OCI-M1 (cell line): Measurements from ENCODE around the gene UNC5A.

Experiments used
- DNase-seq: peaks from one replicate; lab custom pipeline; 2025; lab: John Stamatoyannopoulos, UW

Gene UNC5A

GRCh38 chr5:176781638-176782570, 28.5 kb upstream of the UNC5A start:
- no peak for DNase-seq

GRCh38 chr5:176784218-176785165, 25.9 kb upstream of the UNC5A start:
- DNase-seq = no peak

- DNase-seq = no peak
Measured at GRCh38 chr5:176785184-176786145, 24.9 kb upstream of the UNC5A start.

- DNase-seq = no peak
Measured at GRCh38 chr5:176787676-176788075, 22.7 kb upstream of the UNC5A start.

- no peak for DNase-seq
Measured at GRCh38 chr5:176788091-176788490, 22.3 kb upstream of the UNC5A start.

- DNase-seq = peak; percentile 6
Measured at GRCh38 chr5:176788941-176789872, 21.2 kb upstream of the UNC5A start.

GRCh38 chr5:176789873-176790615, 20.3 kb upstream of the UNC5A start:
- DNase-seq = no peak

- DNase-seq = no peak
Measured at GRCh38 chr5:176790941-176791340, 19.4 kb upstream of the UNC5A start.

GRCh38 chr5:176792655-176793342, 17.6 kb upstream of the UNC5A start:
- no peak for DNase-seq

- DNase-seq = no peak
Measured at GRCh38 chr5:176793343-176793699, 17.0 kb upstream of the UNC5A start.

GRCh38 chr5:176793736-176794135, 16.6 kb upstream of the UNC5A start:
- no peak for DNase-seq

- DNase-seq = no peak
Measured at GRCh38 chr5:176794509-176794908, 15.8 kb upstream of the UNC5A start.

GRCh38 chr5:176796411-176796810, 13.9 kb upstream of the UNC5A start:
- no peak for DNase-seq

- DNase-seq = no peak
Measured at GRCh38 chr5:176796970-176797369, 13.4 kb upstream of the UNC5A start.

- DNase-seq = no peak
Measured at GRCh38 chr5:176797456-176798050, 12.8 kb upstream of the UNC5A start.

GRCh38 chr5:176798086-176798876, 12.1 kb upstream of the UNC5A start:
- DNase-seq = no peak

- no peak for DNase-seq
Measured at GRCh38 chr5:176798949-176799348, 11.4 kb upstream of the UNC5A start.

GRCh38 chr5:176799488-176799887, 10.9 kb upstream of the UNC5A start:
- no peak for DNase-seq
